Measurements from ENCODE around the gene TRIM47.

TRIM47 gene

DNA sequence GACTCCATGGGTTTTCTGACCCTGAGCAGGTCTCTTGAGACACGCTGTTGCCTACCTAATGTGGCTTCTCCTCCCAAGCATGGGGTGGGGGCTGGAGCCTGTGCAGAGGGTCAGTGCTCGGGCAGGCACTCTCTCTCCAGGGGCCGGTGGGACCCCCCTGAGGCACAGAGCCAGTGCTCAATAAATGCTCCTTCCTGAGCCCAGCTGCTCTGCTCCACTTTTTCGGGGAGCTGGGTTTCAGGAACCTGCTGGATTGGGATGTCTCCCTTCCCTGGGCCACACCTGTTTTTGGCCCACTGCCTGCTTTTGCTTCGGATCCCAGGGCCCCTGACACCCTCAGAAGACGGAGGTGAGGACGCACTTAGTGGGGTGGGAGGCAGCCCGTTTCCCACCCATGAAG lies 19.7 kb upstream of the TRIM47 start:
- DNase-seq, result no peak
- TF ChIP-seq EZH2phosphoT487 (IDR thresholded peaks at IDR 0.05; ENCODE audit: low read length) (no peak), EZH2 (optimal IDR thresholded peaks at IDR 0.05; ENCODE audit: low read depth, low read length) (no peak)
- TF ChIP-seq, protein P1, sequence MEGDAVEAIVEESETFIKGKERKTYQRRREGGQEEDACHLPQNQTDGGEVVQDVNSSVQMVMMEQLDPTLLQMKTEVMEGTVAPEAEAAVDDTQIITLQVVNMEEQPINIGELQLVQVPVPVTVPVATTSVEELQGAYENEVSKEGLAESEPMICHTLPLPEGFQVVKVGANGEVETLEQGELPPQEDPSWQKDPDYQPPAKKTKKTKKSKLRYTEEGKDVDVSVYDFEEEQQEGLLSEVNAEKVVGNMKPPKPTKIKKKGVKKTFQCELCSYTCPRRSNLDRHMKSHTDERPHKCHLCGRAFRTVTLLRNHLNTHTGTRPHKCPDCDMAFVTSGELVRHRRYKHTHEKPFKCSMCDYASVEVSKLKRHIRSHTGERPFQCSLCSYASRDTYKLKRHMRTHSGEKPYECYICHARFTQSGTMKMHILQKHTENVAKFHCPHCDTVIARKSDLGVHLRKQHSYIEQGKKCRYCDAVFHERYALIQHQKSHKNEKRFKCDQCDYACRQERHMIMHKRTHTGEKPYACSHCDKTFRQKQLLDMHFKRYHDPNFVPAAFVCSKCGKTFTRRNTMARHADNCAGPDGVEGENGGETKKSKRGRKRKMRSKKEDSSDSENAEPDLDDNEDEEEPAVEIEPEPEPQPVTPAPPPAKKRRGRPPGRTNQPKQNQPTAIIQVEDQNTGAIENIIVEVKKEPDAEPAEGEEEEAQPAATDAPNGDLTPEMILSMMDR (IDR thresholded peaks at IDR 0.05; ENCODE audit: low read length), result no peak
- H3K4me2 ChIP-seq (ENCODE audit: low read depth, low read length), result no peak overlapping the region
- peaks cover 12% of the 10 kb centered on the region for H3F3A ChIP-seq (ENCODE audit: insufficient read depth, low read length)
- no peaks in the 10 kb centered on the region for H3K36me3 ChIP-seq (replicated peaks; ENCODE audit: insufficient read depth, low read length)
- no peak overlapping the region for H2AFZ ChIP-seq (ENCODE audit: low read length)
- H3K27ac ChIP-seq (ENCODE audit: low read length), result no peak overlapping the region
- no peaks in the 10 kb centered on the region for H4K20me1 ChIP-seq (ENCODE audit: insufficient read depth, low read length)
- no peak overlapping the region for H3K4me3 ChIP-seq (ENCODE audit: low read length)
- H3K4me1 ChIP-seq (ENCODE audit: low read length), result peaks cover 6% of the 10 kb centered on the region
- H3K9me3 ChIP-seq (replicated peaks; ENCODE audit: insufficient read depth, low read length), result no peaks in the 10 kb centered on the region
- H3K27me3 ChIP-seq (replicated peaks; ENCODE audit: insufficient read depth, low read length), result no peaks in the 10 kb centered on the region
- peaks cover 37% of the 10 kb centered on the region for H3K79me2 ChIP-seq (ENCODE audit: low read length)
- H3K9me2 ChIP-seq (replicated peaks; ENCODE audit: insufficient read depth, low read length), result no peaks in the 10 kb centered on the region
- no peak overlapping the region for H3K9ac ChIP-seq (ENCODE audit: low read length)

DNA sequence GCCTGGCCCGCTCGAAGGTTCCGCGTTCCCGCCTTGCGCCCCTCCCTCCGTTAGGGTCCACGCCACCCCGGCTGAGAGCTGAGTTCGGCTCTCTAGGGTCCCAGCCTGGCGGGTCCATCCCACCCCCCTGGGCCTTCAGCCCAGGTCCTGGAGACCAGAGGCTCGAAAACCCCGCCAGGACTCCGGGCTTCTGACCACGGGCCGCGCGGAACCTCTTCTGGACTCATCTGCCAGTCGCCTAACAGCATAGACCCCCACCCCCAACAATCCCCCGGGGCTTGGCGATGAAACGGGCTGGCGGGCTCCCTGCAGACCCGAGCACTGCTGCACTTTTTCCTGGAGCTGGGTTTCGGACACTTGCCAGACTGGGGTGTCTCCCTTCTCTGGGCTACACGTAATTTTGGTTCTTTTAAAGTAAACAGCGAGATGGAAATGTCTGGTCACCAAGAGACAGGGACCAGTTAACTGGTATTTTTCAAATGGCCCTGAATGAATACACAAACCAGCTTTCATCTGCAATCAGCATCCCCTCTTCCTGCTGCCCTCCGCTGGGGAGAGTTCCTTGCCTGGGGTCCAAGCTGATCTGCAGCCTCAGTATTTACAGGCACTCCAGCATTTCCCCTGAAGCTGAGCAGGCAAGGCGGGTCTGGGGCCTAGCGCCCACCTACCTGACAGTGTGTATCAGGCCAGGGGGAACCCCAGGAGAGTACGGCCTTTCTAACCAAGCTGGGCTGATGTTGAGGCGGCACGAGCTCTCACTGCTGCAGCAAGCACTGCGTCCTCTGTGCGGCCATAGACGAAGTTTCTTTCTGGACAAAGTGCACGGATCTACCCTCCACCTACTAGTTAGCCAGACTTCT lies 19.0 kb upstream of the TRIM47 start:
- Histone ChIP-seq H3K36me3 (replicated peaks; ENCODE audit: insufficient read depth, low read length) (no peaks in the 10 kb centered on the region), H3K4me2 (ENCODE audit: low read depth, low read length) (peak overlapping the region; percentile 27; the same call in 1 of the 2 replicates), H3K79me2 (ENCODE audit: low read length) (peaks cover 31% of the 10 kb centered on the region), H3K27ac (ENCODE audit: low read length) (no peak overlapping the region), H3K9me2 (replicated peaks; ENCODE audit: insufficient read depth, low read length) (no peaks in the 10 kb centered on the region), H2AFZ (ENCODE audit: low read length) (peak overlapping the region; percentile 47; the same call in 1 of the 2 replicates), H4K20me1 (ENCODE audit: insufficient read depth, low read length) (no peaks in the 10 kb centered on the region), H3K4me1 (ENCODE audit: low read length) (peaks cover 6% of the 10 kb centered on the region), H3K9me3 (replicated peaks; ENCODE audit: insufficient read depth, low read length) (no peaks in the 10 kb centered on the region), H3K4me3 (ENCODE audit: low read length) (no peak overlapping the region), H3K27me3 (replicated peaks; ENCODE audit: insufficient read depth, low read length) (no peaks in the 10 kb centered on the region), H3F3A (ENCODE audit: insufficient read depth, low read length) (peaks cover 12% of the 10 kb centered on the region), H3K9ac (ENCODE audit: low read length) (no peak overlapping the region)
- TF ChIP-seq EZH2 (optimal IDR thresholded peaks at IDR 0.05; ENCODE audit: low read depth, low read length) (no peak), EZH2phosphoT487 (IDR thresholded peaks at IDR 0.05; ENCODE audit: low read length) (no peak)
- TF ChIP-seq, protein P1 (IDR thresholded peaks at IDR 0.05; ENCODE audit: low read length), result no peak
- no peak for DNase-seq

DNA sequence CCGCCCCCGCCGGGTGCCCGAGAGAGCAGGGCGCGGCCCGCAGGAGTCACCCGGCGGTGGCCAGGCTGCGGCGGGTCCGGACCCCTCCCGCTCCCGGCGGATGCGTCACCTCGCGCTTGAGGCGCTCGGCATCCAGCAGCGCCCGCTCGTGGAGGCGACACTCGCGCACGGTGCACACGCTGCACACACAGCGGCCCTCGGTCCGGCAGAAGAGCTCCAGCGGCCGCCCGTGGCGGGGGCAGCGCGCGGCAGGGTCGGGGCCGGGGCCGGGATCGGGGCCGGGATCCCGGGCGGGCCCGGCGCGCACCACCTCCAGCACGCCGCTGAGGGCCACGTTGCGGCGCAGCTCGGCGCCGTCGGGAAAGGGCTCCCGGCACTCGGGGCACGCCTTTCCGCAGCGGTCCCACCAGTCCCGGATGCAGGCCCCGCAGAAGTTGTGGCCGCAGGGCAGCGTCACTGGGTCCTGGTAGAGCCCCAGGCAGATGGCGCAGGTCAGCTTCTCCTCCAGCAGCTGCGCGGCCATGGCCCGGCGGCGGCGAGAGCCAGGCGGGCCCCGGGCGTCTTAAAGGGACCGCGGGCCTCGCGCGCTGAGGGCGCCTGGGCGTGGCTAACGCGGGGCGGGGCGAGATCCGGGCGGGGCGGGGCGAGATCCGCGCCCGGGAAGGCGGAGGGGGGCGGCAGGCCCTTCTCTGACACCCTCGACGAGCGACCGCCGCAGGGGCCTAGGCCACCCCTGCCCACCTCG lies 18.2 kb upstream of the TRIM47 start, which contains the start of gene TRIM65:
Gene TRIM65, minus strand, starts transcription at position 537 of the 745 bp plus-strand sequence. Its CDS starts 14 bp downstream, at position 523.
- Histone ChIP-seq H3K9ac (ENCODE audit: low read length) (peak within 1 kb of the TSS; percentile 88), H3K36me3 (replicated peaks; ENCODE audit: insufficient read depth, low read length) (no peaks in the 10 kb centered on the region), H3K4me3 (ENCODE audit: low read length) (peak within 1 kb of the TSS; percentile 80), H3K27ac (ENCODE audit: low read length) (peak within 1 kb of the TSS; percentile 75; the same call in 1 of the 2 replicates), H3K4me1 (ENCODE audit: low read length) (peaks cover 6% of the 10 kb centered on the region), H3K9me2 (replicated peaks; ENCODE audit: insufficient read depth, low read length) (no peaks in the 10 kb centered on the region), H2AFZ (ENCODE audit: low read length) (peak within 1 kb of the TSS; percentile 65), H3K79me2 (ENCODE audit: low read length) (peaks cover 26% of the 10 kb centered on the region), H3K9me3 (replicated peaks; ENCODE audit: insufficient read depth, low read length) (no peaks in the 10 kb centered on the region), H4K20me1 (ENCODE audit: insufficient read depth, low read length) (no peaks in the 10 kb centered on the region), H3F3A (ENCODE audit: insufficient read depth, low read length) (peaks cover 12% of the 10 kb centered on the region), H3K4me2 (ENCODE audit: low read depth, low read length) (peak within 1 kb of the TSS; percentile 93), H3K27me3 (replicated peaks; ENCODE audit: insufficient read depth, low read length) (no peaks in the 10 kb centered on the region)
- DNase-seq, result peak; percentile 77
- no peak for TF ChIP-seq EZH2phosphoT487 (IDR thresholded peaks at IDR 0.05; ENCODE audit: low read length)
- TF ChIP-seq, protein P1 (IDR thresholded peaks at IDR 0.05; ENCODE audit: low read length), result peak; percentile 26; the same call in 1 of the 2 replicates

All from MM.1S (cell line).